Stimulated activated naive CD8-positive, alpha-beta T cell treated with anti-CD3 and anti-CD28 coated beads, Interleukin-15, amount 100 ng/mL, for 72 hours (primary cell): Measurements from ENCODE around the gene PHGDH.
"Not testable (repeated sequence)": the region's sequence is repeated elsewhere in the genome, so short reads cannot be mapped to it uniquely, and the experiment has no call there.

Experiments
- ATAC-seq: fragments of 150-1000 bp; cut with Tn5 transposase; 2 replicates; pipeline ENCODE4 v1.10.0; 2021; ENCODE audit warnings: mild to moderate bottlenecking, moderate library complexity
- DNase-seq, 2 donors: peaks; one replicate each; pipeline ENCODE4 v3.0.0; 2021 to 2022
- H3K27ac Mint-ChIP-seq, 2 donors: one replicate each; pipeline ENCODE4 v1.8.0; 2022; ENCODE audit warnings: mild to moderate bottlenecking in 2 of 2, mixed read lengths in 2 of 2, moderate library complexity in 2 of 2
- H3K27me3 Mint-ChIP-seq: one replicate; pipeline ENCODE4 v1.8.0; 2022; ENCODE audit warnings: mixed read lengths
- H3K4me1 Mint-ChIP-seq: one replicate; pipeline ENCODE4 v1.8.0; 2022; ENCODE audit warnings: mild to moderate bottlenecking, mixed read lengths
- H3K4me3 Mint-ChIP-seq, 2 donors: one replicate each; pipeline ENCODE4 v1.8.0; 2022; ENCODE audit warnings: mild to moderate bottlenecking in 2 of 2, mixed read lengths in 2 of 2, moderate library complexity in 1 of 2
- H3K9me3 Mint-ChIP-seq, 2 donors: one replicate each; pipeline ENCODE4 v1.8.0; 2022; ENCODE audit warnings: mixed read lengths in 2 of 2

The PHGDH gene

DNA sequence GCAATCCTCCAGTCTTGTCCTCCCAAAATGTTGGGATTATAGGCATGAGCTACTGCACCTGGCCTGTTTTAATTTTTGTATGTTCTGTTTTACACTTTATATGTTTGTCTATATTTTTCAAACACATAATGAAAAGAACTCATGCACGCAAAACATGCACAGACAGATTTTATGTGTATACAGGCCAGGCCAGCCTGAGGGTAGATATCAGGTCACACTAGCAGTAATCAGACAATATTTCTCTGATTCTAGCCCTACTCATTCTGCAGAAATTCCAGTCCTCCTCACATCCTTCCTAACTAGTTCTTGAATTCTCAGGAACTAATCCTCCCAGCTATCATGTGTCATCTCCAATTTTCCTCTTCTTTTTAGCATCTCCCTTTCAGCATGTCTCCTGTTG is 27.8 kb upstream of the PHGDH start:
- no peak overlapping the region for H3K4me3 Mint-ChIP-seq
- no peaks in the 10 kb centered on the region for H3K4me1 Mint-ChIP-seq
- H3K9me3 Mint-ChIP-seq: no peaks in the 10 kb centered on the region
- H3K27ac Mint-ChIP-seq: no peak overlapping the region
- peaks cover 7% of the 10 kb centered on the region for H3K27me3 Mint-ChIP-seq
- no peak for DNase-seq
- no peak for ATAC-seq

DNA sequence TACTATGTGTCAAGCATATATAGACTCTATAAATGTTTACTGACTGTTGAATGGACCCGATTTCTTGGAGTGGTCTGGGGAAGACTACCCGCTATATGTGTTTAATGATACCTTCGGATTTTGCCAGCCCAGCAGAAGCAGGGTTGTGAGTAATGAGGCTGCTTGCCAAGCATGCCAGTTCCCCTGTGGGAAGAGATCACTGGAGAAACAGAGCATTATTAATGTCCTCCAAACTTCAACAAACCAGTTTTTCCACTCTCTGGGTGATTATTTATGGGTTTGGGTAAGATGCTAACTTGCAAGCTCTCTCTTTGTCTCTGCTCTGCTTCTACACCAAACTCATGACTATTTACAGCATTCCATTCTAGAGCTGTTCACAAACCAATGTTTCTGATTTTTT is 25.1 kb upstream of the PHGDH start:
- DNase-seq (no peak), ATAC-seq (no peak)
- H3K4me3 Mint-ChIP-seq: no peak overlapping the region
- H3K27me3 Mint-ChIP-seq: peaks cover 7% of the 10 kb centered on the region
- no peaks in the 10 kb centered on the region for H3K4me1 Mint-ChIP-seq
- H3K27ac Mint-ChIP-seq: no peak overlapping the region
- no peaks in the 10 kb centered on the region for H3K9me3 Mint-ChIP-seq

DNA sequence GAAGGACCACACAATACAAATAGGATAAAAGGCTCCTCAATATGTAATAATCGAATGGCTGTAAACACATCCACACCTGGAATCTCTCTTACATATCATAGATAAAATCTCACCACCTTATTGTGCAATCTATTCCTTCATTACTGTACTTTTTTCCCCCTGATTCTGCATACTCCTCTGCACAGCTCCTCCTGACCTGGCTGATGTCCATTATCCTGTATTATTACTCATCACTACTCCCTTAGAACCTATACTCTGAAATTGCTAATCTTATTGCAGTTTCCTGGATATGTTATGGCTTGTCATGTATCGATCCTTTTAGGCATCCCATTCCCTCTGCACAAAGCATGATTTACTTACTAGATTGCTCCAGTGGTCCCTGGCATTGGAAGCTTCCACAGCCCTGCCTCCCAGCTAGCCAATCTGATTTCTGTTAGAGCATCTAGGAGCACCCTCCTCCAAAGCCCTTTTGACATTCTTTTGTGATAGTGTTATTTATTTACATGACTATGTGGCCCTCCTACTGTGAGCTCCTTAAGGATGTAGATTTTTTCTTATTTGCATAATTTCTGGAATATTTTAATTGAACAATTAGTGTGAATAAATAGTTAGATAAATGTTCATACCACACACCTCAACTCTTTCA is 24.2 kb upstream of the PHGDH start:
- DNase-seq (no peak), ATAC-seq (no peak)
- Mint-ChIP-seq H3K9me3 (no peaks in the 10 kb centered on the region), H3K4me3 (no peak overlapping the region), H3K27ac (no peak overlapping the region), H3K27me3 (peaks cover 7% of the 10 kb centered on the region), H3K4me1 (no peaks in the 10 kb centered on the region)

DNA sequence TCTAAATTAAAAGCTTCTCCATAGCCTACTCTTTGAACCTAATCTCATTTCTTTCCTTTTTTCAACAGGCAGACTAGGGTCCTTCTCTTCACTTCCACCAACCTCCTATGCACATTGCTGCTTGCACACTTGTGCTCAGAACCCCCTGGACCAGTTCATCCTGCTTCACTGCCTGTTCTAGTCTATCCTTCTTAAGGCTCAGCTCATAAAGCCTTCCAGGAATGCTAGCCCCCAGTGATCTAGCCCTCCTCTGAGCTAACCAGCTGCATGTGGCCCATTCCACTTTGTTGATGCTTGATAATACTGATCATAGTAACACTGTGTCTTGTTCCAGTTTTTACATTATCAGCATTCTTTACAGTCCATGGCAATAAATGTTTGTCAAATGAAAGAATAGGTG is 22.9 kb upstream of the PHGDH start:
- no peak overlapping the region for H3K4me3 Mint-ChIP-seq
- peaks cover 8% of the 10 kb centered on the region for H3K27me3 Mint-ChIP-seq
- no peak for ATAC-seq
- H3K27ac Mint-ChIP-seq: no peak overlapping the region
- H3K9me3 Mint-ChIP-seq: no peaks in the 10 kb centered on the region
- no peaks in the 10 kb centered on the region for H3K4me1 Mint-ChIP-seq
- DNase-seq: no peak

DNA sequence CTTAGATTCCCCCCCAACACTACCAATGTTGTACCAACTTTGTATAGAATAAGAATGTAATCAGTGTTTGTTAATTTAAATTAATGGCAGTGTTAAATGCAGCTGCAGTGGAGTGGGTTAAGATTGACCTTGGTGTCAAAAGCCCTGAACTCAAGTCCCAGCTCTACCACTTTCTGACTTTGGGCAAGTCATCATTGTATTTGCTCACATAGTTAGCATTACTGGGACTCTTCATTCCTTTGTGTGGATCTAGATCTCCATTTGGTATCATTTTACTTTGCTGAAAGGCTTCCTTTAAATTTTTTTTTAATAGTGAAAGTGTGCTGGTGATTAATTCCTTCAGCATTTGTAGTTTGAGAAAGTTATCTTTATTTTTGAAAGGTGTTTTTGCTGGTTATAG is 22.2 kb upstream of the PHGDH start:
- H3K4me3 Mint-ChIP-seq: no peak overlapping the region
- H3K9me3 Mint-ChIP-seq: no peaks in the 10 kb centered on the region
- H3K4me1 Mint-ChIP-seq: no peaks in the 10 kb centered on the region
- DNase-seq (no peak), ATAC-seq (no peak)
- no peak overlapping the region for H3K27ac Mint-ChIP-seq
- H3K27me3 Mint-ChIP-seq: peaks cover 15% of the 10 kb centered on the region

DNA sequence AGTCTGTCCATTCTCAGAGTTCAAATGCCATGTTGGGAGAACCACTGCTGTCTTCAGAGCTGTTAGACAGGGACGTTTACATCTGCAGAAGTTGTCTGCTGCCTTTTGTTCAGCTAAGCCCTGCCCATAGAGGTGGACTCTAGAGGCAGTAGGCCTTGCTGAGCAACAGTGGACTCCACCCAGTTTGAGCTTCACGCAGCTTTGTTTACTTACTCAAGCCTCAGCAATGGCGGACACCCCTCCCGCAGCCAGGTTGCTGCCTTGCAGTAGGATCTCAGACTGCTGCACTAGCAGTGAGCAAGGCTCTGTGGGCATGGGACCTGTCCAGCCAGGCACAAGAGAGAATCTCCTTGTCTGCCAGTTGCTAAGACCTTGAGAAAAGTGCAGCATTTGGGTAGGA is 14.9 kb upstream of the PHGDH start:
- H3K4me1 Mint-ChIP-seq, ATAC-seq, DNase-seq, H3K4me3 Mint-ChIP-seq: not testable (repeated sequence)
- Mint-ChIP-seq H3K27me3 (peaks cover 23% of the 10 kb centered on the region), H3K9me3 (peaks cover 2 to 23% of the 10 kb centered on the region in 2 donors), H3K27ac (peak overlapping the region in 1 of 2 donors; percentile 14)

DNA sequence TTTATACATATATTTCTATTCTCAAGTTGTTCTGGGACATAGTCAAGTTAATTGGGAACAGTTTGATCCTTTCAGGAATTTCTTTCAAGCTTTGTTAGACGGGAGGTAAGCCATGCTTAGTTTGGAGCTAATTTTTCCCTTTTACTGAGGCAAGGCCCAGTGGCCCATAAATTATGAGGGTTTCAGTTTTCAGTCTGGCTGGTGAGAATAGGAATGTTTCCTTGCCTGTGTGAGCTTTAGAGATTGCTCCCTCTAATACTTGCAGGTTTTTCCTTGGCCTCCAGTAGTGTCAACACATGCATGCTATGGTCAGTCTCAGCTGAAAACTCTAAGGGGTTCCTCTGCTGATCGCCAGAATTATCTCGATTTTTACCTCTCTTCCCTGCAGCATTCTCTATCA is 14.1 kb upstream of the PHGDH start:
- H3K9me3 Mint-ChIP-seq: peaks cover 9 to 31% of the 10 kb centered on the region in 2 donors
- H3K27ac Mint-ChIP-seq: no peak overlapping the region
- ATAC-seq (no peak), DNase-seq (no peak)
- H3K4me1 Mint-ChIP-seq: no peaks in the 10 kb centered on the region
- H3K27me3 Mint-ChIP-seq: peaks cover 23% of the 10 kb centered on the region
- no peak overlapping the region for H3K4me3 Mint-ChIP-seq

DNA sequence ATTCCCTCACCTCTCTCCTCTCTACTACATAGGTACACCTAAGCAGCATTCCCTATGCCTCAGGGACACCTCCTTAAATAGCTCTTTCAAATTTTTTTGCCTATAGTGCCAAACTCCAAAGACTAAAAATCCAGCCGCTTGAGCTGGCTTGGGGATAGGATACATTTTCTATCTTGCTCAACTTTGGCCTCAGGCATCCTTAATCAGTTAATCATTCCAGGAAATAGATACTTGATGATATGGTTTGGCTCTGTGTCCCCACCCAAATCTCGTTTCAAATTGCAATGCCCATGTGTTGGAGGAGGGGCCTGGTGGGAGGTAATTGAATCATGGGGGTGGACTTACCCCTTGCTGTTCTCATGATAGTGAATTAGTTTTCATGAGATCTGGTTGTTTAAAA is 11.4 kb upstream of the PHGDH start:
- no peak overlapping the region for H3K27ac Mint-ChIP-seq

DNA sequence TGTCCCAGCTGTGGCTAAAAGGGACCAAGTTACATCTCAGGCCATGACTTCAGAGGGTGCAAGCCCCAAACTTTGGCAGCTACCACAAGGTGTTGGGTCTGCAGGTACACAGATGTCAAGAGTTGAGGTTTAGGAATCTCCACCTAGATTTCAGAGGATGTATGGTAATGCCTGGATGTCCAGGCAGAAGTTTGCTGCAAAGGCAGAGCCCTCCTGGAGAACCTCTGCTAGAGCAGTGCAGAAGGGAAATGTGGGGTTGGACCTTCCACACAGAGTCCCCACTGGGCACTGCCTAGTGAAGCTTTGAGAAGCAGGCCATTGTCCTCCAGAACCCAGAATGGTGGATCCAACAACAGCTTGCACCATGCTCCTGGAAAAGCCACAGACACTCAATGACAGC is 10.1 kb upstream of the PHGDH start:
- Mint-ChIP-seq H3K27ac (no peak overlapping the region), H3K4me3 (no peak overlapping the region), H3K9me3 (peaks cover 14 to 36% of the 10 kb centered on the region in 2 donors), H3K27me3 (peaks cover 29% of the 10 kb centered on the region), H3K4me1 (no peaks in the 10 kb centered on the region)
- ATAC-seq: no peak
- DNase-seq: no peak

More for the DNA sequence above, 11.4 kb upstream of the PHGDH start:
- H3K9me3 Mint-ChIP-seq: peaks cover 14 to 36% of the 10 kb centered on the region in 2 donors
- ATAC-seq (no peak), DNase-seq (no peak)
- peaks cover 25% of the 10 kb centered on the region for H3K27me3 Mint-ChIP-seq
- H3K4me3 Mint-ChIP-seq: no peak overlapping the region
- no peaks in the 10 kb centered on the region for H3K4me1 Mint-ChIP-seq

DNA sequence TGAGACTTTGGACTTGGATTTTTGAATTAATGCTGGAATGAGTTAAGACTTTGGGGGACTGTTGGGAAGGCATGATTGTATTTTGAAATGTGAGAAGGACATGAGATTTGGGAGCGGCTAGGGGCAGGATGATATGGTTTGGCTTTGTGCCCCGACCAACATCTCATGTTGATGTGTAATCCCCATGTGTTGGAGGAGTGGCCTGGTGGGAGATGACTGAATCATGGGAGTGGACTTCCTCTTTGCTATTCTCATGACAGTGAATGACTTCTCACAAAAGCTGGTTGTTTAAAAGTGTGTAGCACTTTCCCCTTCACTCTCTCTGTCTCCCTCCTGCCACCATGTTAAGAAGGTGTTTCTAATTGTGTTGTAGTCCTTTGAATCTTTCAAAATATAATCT is 9.3 kb upstream of the PHGDH start:
- no peak for ATAC-seq
- Mint-ChIP-seq H3K4me1 (no peaks in the 10 kb centered on the region), H3K27ac (no peak overlapping the region), H3K4me3 (no peak overlapping the region), H3K9me3 (peaks cover 14 to 36% of the 10 kb centered on the region in 2 donors), H3K27me3 (peaks cover 29% of the 10 kb centered on the region)
- no peak for DNase-seq

DNA sequence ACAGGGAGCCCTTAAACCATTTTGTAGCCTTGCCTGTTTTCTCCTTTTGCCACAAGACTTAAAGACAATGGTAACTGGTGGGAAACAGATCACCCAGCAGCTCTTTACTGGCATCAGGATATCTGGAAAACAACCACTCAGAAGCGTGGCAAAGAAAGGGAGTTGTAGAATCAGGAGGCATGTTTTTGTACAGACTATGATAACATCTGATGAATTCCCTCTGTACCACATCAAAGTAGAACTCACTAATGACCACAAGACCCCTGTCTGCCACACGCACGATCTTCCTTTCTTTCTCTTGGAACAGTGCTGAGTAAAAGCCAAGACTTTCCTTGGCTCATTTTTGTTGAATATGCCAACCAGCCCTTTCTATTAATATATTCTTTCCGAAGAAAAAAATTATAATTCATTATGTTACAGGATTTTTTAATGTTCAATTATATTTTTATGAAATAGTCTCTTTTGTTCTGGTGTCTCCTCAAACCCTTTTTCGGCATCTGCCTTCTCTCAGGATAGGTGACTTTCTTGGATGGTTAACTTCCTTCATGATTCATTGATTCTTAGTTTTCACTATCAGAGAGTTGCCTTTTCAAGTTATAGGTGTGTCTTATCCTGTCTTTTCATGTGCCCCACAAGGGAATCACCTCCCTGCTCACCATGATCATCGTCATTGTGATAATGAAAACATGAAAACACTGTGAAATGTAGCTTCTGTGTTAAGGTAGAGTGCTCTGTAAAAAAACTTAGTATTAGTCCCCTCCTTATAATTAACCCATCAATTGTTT is 7.9 kb upstream of the PHGDH start:
- Mint-ChIP-seq H3K27me3 (peaks cover 29% of the 10 kb centered on the region), H3K27ac (no peak overlapping the region), H3K4me1 (no peaks in the 10 kb centered on the region), H3K4me3 (no peak overlapping the region), H3K9me3 (peaks cover 14 to 36% of the 10 kb centered on the region in 2 donors)
- DNase-seq (no peak), ATAC-seq (no peak)

DNA sequence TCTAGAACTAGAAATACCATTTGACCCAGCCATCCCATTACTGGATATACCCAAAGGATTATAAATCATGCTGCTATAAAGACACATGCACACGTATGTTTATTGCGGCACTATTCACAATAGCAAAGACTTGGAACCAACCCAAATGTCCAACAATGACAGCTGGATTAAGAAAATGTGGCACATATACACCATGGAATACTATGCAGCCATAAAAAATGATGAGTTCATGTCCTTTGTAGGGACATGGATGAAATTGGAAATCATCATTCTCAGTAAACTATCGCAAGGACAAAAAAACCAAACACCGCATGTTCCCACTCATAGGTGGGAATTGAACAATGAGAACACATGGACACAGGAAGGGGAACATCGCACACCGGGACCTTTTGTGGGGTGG is 5.1 kb upstream of the PHGDH start:
- ATAC-seq, H3K27ac Mint-ChIP-seq: not testable (repeated sequence)
- H3K27me3 Mint-ChIP-seq: peaks cover 26% of the 10 kb centered on the region

DNA sequence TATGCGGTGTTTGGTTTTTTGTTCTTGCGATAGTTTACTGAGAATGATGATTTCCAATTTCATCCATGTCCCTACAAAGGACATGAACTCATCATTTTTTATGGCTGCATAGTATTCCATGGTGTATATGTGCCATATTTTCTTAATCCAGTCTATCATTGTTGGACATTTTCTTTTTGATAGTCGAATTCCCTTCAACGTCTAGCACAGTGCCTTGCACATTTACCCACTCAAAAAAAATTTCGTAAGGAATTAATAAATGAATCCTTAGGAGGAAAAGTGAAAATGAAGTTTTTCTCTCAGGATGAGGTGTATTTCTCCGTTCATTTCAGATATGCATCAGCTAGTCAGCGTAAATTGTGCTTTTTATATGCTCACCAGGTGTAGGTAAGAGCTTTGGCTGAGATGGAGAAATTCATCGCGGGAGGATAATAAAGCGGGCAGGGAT is 354 bp upstream of the PHGDH start:
- H3K9me3 Mint-ChIP-seq, DNase-seq, H3K27me3 Mint-ChIP-seq, ATAC-seq: not testable (repeated sequence)
- H3K4me3 Mint-ChIP-seq: peak overlapping the region; percentile 97 to 98
- peak overlapping the region; percentile 99 for H3K27ac Mint-ChIP-seq
- peaks cover 36% of the 10 kb centered on the region for H3K4me1 Mint-ChIP-seq

More for the DNA sequence above, 5.1 kb upstream of the PHGDH start:
- not testable (repeated sequence) for DNase-seq, H3K4me3 Mint-ChIP-seq, H3K4me1 Mint-ChIP-seq
- peaks cover 14 to 16% of the 10 kb centered on the region in 2 donors for H3K9me3 Mint-ChIP-seq

DNA sequence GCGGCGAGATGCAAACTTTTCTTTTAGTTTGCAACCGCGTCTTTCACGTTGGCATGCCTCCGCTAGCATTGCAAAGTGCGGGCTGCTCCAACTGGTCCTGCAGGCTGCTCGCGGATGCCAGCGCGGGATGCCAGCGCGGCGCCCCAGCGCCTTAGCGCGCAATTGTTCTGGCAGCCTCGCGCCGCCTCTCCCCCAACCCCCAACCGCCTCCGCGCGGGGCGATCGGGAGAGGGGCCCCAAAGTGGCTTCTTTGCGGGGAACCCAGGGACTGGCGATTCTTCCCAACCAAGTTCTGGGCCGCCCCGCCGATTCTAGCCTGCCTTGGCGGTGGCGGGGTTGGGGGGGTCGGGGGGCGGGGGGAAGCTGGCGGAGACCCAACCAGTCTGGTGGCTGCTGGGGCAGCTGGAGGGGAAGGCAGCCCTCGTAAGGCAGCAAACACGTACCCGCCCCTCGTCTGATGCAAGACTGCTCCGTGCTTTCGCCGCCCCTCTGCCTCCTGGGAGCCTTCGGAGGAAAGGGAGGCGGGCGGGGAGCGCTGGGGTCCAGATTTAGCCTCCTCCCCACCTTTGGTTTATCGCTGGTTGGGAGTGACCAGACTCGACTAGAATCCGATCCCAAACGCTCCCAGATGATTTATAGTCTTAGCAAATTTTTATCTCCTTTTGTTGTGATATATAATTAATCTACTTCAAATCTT is 756 bp downstream of the PHGDH start:
- ATAC-seq: peak; percentile 90
- DNase-seq: peak; percentile 78 to 87
- Mint-ChIP-seq H3K27ac (peak overlapping the region; percentile 100), H3K9me3 (no peaks in the 10 kb centered on the region), H3K27me3 (peaks cover 9% of the 10 kb centered on the region), H3K4me1 (peaks cover 41% of the 10 kb centered on the region), H3K4me3 (peak overlapping the region; percentile 97 to 99)

DNA sequence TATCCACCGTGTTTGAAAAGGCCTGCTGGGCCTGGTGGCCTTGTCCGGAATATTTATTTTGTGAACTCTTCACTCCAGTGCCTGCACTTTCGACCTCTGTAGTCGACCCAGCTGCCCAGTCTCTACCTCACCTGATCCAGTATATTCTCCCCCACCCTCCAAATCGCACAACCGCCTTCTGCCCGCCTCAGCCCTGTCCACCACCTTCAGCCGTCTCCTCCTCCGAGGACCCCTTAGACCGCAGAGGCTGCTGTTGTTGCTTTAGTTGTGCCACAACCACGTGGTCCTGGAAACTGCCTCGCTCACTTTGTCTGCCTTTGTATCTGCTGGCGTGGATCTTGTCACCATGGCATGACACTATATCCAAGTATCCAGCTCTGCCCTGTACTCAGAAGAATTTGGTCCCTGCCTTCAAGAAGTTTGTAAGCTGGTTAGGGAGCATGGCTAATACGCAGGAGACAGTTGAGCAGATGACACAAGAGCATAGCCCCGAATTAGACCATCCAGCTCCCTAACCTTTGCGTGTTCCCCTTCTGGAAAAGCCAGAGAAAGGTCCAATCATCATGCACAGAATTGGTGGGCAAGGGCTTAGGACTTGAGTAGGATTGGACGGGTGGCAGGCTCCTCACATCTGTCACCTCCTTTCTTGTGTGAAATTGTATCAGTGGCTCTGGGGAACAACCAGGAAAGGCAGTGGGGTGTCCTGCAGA is 1.5 kb downstream of the PHGDH start:
- no peaks in the 10 kb centered on the region for H3K9me3 Mint-ChIP-seq
- peak overlapping the region; percentile 100 for H3K27ac Mint-ChIP-seq
- peaks cover 9% of the 10 kb centered on the region for H3K27me3 Mint-ChIP-seq
- ATAC-seq: peak; percentile 15
- peak overlapping the region; percentile 97 to 99 for H3K4me3 Mint-ChIP-seq
- H3K4me1 Mint-ChIP-seq: peaks cover 46% of the 10 kb centered on the region
- DNase-seq: peak; percentile 18 to 33
